A204.1 (cell line): ENCODE results near the gene SGK2.
"Not testable (repeated sequence)": the region's sequence is repeated elsewhere in the genome, so short reads cannot be mapped to it uniquely, and the experiment has no call there.

Experiments used
- FAIRE-seq: peaks from 2 replicates; lab custom pipeline; 2012; peaks lifted over from hg19 to GRCh38; lab: Jason Lieb, UNC

Gene SGK2

GRCh38 chr20:43603124-43603523 is 44.3 kb downstream of the SGK2 start:
- no peak for FAIRE-seq

GRCh38 chr20:43605715-43606114 is 46.9 kb downstream of the SGK2 start:
- no peak for FAIRE-seq

GRCh38 chr20:43607278-43607677 is 48.5 kb downstream of the SGK2 start:
- not testable (repeated sequence) for FAIRE-seq

- FAIRE-seq, result no peak
Measured at GRCh38 chr20:43631598-43631997, 72.8 kb downstream of the SGK2 start.
